22Rv1 (cell line): Measurements from ENCODE around the gene CD163.

Source experiments
- ZFX ChIP-seq: fragments of 450-650 bp; IDR thresholded peaks from 2 replicates; pipeline ENCODE4 v1.6.1; 2017; ENCODE audit warnings: antibody characterized with exemption, borderline replicate concordance
- TF ChIP-seq, protein P1 (sequence below): fragments of 450-650 bp; IDR thresholded peaks from 2 replicates; pipeline ENCODE4 v1.5.1; 2017; ENCODE audit warnings: mild to moderate bottlenecking

GRCh38 chr12:7498809-7499208, 4.8 kb downstream of the CD163 start:
- TF ChIP-seq, protein P1, sequence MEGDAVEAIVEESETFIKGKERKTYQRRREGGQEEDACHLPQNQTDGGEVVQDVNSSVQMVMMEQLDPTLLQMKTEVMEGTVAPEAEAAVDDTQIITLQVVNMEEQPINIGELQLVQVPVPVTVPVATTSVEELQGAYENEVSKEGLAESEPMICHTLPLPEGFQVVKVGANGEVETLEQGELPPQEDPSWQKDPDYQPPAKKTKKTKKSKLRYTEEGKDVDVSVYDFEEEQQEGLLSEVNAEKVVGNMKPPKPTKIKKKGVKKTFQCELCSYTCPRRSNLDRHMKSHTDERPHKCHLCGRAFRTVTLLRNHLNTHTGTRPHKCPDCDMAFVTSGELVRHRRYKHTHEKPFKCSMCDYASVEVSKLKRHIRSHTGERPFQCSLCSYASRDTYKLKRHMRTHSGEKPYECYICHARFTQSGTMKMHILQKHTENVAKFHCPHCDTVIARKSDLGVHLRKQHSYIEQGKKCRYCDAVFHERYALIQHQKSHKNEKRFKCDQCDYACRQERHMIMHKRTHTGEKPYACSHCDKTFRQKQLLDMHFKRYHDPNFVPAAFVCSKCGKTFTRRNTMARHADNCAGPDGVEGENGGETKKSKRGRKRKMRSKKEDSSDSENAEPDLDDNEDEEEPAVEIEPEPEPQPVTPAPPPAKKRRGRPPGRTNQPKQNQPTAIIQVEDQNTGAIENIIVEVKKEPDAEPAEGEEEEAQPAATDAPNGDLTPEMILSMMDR = no peak
- no peak for TF ChIP-seq ZFX
